DOHH2 (cell line): ENCODE measurements around the gene TIE1.

Source experiments
- CTCF ChIP-seq: fragments of 200-600 bp; sonication (generic); IDR thresholded peaks from one replicate; pipeline ENCODE4 v1.5.1; 2014; ENCODE audit warnings: antibody characterized with exemption, mild to moderate bottlenecking, low read depth, low read length; ENCODE audit not compliant: poor library complexity, severe bottlenecking
- EZH2phosphoT487 ChIP-seq: fragments of 200-600 bp; sonication (generic); IDR thresholded peaks from 2 replicates; pipeline ENCODE4 v1.6.1; 2017; ENCODE audit warnings: borderline replicate concordance, mild to moderate bottlenecking, antibody characterized with exemption, low read length, moderate library complexity, mixed read lengths

GRCh38 chr1:43352881-43353280 is 52.1 kb downstream of the TIE1 start:
- TF ChIP-seq CTCF (no peak), EZH2phosphoT487 (no peak)
